AG20443 (cell line): ENCODE data around the gene ERCC2.
"Not testable (repeated sequence)": the region's sequence is repeated elsewhere in the genome, so short reads cannot be mapped to it uniquely, and the experiment has no call there.

Experiments
- DNase-seq: peaks from one replicate; pipeline ENCODE4 v3.0.0; 2012; ENCODE audit warnings: low spot score, mixed read lengths

ERCC2 gene

GRCh38 chr19:45333609-45334303 is 36.6 kb downstream of the ERCC2 start:
- DNase-seq: no peak

- DNase-seq: no peak
Observed at GRCh38 chr19:45331411-45331810, 39.0 kb downstream of the ERCC2 start.

- no peak for DNase-seq
Observed at GRCh38 chr19:45327404-45328143, 42.8 kb downstream of the ERCC2 start.

- no peak for DNase-seq
Observed at GRCh38 chr19:45324349-45324907, 45.9 kb downstream of the ERCC2 start.

DNA sequence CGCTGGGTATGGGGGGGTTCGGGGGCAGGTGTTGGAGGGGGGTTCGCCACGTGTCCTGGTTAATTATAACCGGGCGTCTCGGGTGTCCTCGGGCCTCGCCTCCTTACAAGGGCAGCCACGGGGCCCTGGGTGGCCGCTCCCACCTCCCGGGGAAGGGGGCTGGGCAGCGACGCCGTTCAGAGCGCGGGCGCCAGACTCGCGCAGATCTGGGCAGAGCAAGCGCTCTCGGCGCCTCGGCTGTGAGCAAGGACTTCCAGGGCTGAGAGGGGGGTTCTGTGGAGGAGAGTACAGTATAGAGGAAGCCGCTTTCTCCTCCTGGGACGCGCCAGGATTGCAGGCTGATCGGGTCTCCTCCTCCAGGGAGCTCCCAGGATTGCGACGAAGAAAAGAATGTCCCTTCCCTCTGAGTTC is 46.7 kb downstream of the ERCC2 start:
- DNase-seq: peak; percentile 54

GRCh38 chr19:45322744-45323281 is 47.6 kb downstream of the ERCC2 start, which contains the start of gene CKM:
Gene CKM, minus strand, starts transcription at chr19:45322875. Its CDS starts 3,162 bp downstream, at chr19:45319713.
- DNase-seq: no peak

DNA sequence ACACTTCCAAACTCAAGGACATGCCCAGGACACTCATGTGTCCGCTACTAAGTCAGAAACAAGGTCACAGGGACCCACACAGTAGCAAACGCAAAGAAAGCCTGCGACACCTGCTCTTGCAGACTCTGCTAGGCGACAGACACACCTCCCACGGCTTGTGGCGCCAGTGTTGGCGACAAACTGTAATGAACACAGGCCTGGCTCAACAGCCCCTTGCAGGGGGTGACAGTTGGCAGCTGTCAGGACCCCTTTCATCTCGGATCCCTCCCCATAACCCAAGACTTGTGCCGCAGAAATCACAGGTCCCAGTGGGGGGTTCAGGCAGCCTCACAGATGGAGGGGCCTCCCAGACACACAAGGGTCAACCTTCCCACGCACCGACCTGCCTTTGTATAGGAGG is 48.1 kb downstream of the ERCC2 start:
- no peak for DNase-seq

DNA sequence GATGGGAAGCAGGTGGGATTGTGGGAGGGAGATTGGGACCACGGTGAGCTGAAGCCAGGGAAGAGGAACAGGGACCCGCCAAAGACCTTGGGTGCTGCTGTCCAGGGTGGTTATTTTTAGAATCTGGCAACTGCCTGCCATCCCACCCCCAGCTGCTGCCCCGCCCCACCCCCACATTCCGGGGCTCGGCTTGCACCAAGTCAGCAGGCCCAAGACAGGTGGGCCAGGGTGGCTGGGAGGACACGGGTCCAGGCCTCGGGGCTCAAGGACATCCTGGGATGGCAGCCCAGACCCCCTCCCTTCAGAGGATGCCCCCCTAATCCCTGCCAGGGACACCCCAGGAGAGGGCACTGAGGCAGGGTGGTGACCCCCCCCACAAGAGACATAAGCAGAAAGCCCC is 48.5 kb downstream of the ERCC2 start:
- no peak for DNase-seq

- no peak for DNase-seq
Observed at GRCh38 chr19:45320997-45321775, 49.2 kb downstream of the ERCC2 start.

- DNase-seq: no peak
Observed at GRCh38 chr19:45315304-45315703, 55.1 kb downstream of the ERCC2 start.

DNA sequence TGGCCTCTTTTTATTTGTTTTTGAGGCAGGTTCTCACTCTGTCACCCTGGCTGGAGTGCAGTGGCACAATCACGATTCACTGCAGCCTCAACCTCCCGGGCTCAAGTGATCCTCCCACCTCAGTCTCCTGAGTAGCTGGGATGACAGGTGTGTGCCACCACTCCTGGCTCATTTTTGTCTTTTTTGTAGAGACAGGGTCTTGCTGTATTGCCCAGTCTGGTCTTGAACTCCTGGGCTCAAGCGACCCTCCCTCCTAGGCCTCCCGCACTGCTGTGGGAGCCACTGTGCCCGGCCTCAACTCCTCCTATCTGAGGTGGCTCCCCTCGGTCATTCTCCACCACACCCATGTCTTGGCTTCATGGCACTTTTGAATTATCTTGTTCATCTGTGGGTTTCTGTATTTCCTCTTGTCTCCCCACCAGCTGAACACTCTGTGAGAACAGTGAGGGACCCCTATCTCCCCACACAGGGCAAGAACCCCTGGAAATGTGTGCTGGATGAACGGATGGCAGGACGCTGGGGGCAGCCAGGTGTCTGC is 55.6 kb downstream of the ERCC2 start:
- DNase-seq: no peak

GRCh38 chr19:45312285-45312684 is 58.1 kb downstream of the ERCC2 start:
- DNase-seq: not testable (repeated sequence)

GRCh38 chr19:45311621-45312020 is 58.8 kb downstream of the ERCC2 start:
- DNase-seq: no peak

DNA sequence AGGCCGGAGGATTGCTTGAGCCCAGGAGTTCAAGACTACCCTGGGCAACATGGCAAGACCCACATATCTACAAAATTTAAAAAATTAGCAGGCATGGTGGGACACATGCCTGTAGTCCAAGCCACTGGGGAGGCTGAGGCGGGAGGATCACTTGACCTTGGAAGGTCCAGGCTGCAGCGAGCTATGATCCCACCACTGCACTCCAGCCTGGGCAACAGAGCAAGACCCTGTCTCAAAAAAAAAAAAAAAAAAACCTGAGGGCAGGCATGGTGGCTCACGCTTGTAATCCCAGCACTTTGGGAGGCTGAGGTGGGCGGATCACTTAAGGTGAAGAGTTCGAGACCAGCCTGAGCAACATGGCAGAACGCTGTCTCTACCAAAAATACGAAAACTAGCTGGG is 61.1 kb downstream of the ERCC2 start:
- DNase-seq: not testable (repeated sequence)

DNA sequence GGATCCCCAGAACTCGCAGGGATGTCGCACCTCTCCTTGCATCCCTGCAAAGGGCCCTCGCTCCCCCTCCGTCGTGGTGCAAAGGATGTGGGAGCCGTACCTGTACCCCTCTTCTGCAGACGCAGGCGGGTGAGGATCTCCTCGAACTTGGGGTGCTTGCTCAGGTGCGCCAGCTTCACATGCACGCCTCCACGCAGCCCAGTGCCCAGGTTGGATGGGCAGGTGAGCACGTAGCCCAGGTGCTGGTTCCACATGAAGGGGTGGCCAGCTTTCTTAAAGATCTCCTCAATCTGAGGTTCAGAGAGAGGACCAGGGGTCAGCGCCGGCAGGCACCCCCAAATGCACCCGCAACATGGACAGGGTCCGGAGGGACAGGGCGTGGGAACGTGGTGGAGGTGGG is 63.0 kb downstream of the ERCC2 start:
- DNase-seq: no peak

GRCh38 chr19:45306518-45307027 is 63.8 kb downstream of the ERCC2 start:
- DNase-seq: no peak

DNA sequence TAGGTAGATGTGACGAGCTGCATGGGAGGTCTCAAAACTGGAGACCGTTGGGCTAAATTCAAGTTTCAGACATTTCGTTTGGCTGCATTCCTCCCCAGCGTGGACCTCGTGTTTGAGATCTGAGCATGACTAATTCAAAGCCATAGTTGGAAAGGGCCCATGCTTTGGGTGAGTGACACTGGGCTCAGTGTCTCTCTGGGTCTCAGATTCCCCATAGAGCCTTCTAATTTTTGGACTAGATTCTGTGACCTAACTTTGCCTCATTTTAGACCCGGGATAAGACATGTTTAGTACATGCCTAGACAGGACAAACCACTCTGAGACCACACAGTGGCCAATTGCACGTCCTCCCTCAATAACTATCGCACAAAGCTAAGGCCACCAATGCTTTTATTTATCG is 64.3 kb downstream of the ERCC2 start:
- peak; percentile 47 for DNase-seq

DNA sequence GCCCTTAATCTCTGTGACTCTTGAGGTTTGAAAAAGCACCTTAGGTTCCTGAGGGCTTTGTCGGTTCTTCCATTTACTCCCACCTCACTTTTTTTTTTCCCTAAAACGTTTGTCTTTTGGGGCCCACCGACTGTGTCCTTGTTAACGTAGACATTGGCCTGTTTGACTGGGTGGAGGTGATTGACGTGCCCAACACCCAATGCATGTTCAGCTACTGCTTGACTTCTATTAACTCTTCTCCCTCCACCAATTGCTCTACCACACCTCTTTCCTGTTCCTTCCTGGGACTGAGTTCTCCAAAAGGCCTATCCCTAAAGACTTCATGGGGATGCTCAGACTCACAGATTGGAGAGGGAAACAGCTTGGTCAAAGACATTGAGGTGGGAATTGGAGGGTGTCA is 65.0 kb downstream of the ERCC2 start:
- DNase-seq: no peak

DNA sequence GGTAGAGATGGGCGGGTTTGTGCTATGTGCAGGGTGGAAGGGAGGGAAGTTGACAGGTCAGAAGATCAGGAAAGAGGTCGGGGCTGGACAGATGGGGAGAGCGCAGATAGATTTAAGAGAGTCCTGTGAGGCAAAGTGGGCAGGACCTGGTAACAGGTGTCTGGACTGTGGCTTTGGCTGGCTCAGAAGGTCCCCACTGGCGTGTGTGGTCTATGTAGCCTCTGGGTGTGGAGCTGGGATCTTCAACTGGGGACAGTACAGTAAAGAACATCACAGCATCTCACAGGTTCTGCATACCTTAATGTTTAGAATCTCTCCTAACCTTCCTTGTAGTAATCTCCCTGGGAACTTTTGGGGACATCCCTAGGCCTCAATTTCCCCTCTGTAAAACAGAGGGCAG is 65.4 kb downstream of the ERCC2 start:
- DNase-seq: no peak

DNA sequence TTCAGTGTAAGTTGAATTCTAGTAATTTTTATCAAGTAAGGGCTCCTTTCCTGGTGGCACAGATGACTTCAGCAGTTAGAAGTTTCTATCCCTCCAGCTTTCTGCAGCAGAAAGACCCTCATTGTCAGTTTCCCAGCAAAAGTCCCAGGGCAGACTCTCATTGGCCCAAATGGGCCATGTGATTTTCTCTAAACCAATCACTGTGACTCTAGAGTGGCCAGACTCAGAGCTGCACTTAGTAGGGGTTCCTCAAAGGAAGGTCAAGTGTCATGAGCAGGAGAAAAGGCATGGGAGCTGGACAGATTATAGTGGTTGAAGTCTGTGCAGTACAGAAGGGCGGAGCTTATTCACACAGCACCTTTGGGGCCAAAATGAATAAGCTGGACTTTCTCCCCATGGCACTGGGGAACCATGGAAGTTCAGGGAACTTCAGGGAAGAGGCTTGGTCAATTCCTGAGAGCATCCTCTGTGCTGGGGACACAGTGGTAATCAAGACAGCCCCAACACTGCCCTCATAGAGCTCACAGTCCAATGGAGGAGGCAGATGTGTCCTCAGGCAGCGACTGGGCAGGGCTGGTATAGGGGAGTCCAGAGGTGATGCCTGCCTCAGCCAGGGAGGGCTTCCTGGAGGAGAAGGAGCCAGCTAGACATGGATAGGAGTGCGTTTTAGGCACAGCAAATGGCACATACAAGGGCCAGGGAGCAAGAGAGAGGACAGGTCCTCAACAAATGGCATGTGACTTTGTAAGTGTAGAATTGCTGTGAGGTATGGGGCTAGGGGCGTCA is 66.0 kb downstream of the ERCC2 start:
- DNase-seq: no peak
